Parathyroid adenoma (tissue), 2 donors: ENCODE results near the gene PARD3B.

Source experiments
- H2AFZ ChIP-seq: fragments of 300-600 bp; sonication (generic); one replicate; pipeline ENCODE4 v1.7.0; 2017; ENCODE audit warnings: antibody characterized with exemption, mild to moderate bottlenecking
- H3K27ac ChIP-seq: fragments of 300-600 bp; sonication (generic); one replicate; pipeline ENCODE4 v1.7.0; 2017
- H3K27me3 ChIP-seq: fragments of 300-600 bp; sonication (generic); one replicate; pipeline ENCODE4 v1.7.0; 2017; ENCODE audit warnings: low read length; ENCODE audit not compliant: control insufficient read depth, insufficient read depth
- H3K36me3 ChIP-seq: fragments of 300-600 bp; sonication (generic); one replicate; pipeline ENCODE4 v1.7.0; 2017; ENCODE audit warnings: low read length; ENCODE audit not compliant: control insufficient read depth, insufficient read depth
- H3K4me1 ChIP-seq: fragments of 300-600 bp; sonication (generic); one replicate; pipeline ENCODE4 v1.7.0; 2017; ENCODE audit warnings: control low read depth
- H3K4me2 ChIP-seq: fragments of 300-600 bp; sonication (generic); one replicate; pipeline ENCODE4 v1.7.0; 2017; ENCODE audit warnings: low read length
- H3K4me3 ChIP-seq: fragments of 300-600 bp; sonication (generic); one replicate; pipeline ENCODE4 v1.7.0; 2017; ENCODE audit warnings: low read depth, low read length
- H3K79me2 ChIP-seq: fragments of 300-600 bp; sonication (generic); one replicate; pipeline ENCODE4 v1.7.0; 2017; ENCODE audit warnings: control low read depth
- H3K9ac ChIP-seq: fragments of 300-600 bp; sonication (generic); one replicate; pipeline ENCODE4 v1.7.0; 2017; ENCODE audit warnings: mild to moderate bottlenecking
- H3K9me3 ChIP-seq: fragments of 300-600 bp; sonication (generic); one replicate; pipeline ENCODE4 v1.7.0; 2017; ENCODE audit warnings: low read length; ENCODE audit not compliant: control insufficient read depth
- CTCF ChIP-seq: fragments of 300-600 bp; sonication (generic); IDR thresholded peaks from one replicate; pipeline ENCODE4 v1.7.0; 2017; ENCODE audit warnings: antibody characterized with exemption, mild to moderate bottlenecking
- donor health status: primary hyperparathyroidism.

PARD3B gene

DNA sequence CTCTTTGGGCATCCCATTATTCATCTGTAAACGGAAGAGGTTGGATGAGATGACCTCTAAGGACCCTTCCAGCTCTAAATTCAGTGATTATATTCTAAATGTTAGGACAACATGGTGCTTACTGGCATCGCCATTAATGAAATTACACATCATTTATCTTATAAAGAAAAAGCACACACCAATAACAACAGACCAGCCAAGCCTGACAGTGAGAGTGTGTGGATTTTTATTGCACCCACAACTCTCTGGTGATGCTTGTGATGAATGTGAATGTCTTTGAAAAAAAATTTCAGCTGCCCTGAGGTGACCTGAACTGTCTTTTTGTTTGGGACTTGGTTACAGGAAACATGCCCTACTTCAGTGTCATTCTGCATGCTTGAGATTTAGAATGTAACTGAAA, 623.7 kb downstream of the PARD3B start:
- no peaks in the 10 kb centered on the region for H3K9me3 ChIP-seq
- H3K4me2 ChIP-seq: no peak overlapping the region
- H3K27me3 ChIP-seq: no peaks in the 10 kb centered on the region
- no peaks in the 10 kb centered on the region for H3K79me2 ChIP-seq
- no peaks in the 10 kb centered on the region for H3K4me1 ChIP-seq
- no peak overlapping the region for H3K9ac ChIP-seq
- no peaks in the 10 kb centered on the region for H3K36me3 ChIP-seq
- no peak overlapping the region for H3K4me3 ChIP-seq
- H3K27ac ChIP-seq: no peak overlapping the region
- no peak for TF ChIP-seq CTCF
- no peak overlapping the region for H2AFZ ChIP-seq

GRCh38 chr2:205169464-205169863, 624.2 kb downstream of the PARD3B start:
- no peak overlapping the region for H3K4me2 ChIP-seq
- TF ChIP-seq CTCF: no peak
- H3K9me3 ChIP-seq: no peaks in the 10 kb centered on the region
- H3K27ac ChIP-seq: no peak overlapping the region
- no peak overlapping the region for H2AFZ ChIP-seq
- no peaks in the 10 kb centered on the region for H3K36me3 ChIP-seq
- H3K27me3 ChIP-seq: no peaks in the 10 kb centered on the region
- no peaks in the 10 kb centered on the region for H3K4me1 ChIP-seq
- H3K4me3 ChIP-seq: no peak overlapping the region
- no peak overlapping the region for H3K9ac ChIP-seq
- H3K79me2 ChIP-seq: no peaks in the 10 kb centered on the region

DNA sequence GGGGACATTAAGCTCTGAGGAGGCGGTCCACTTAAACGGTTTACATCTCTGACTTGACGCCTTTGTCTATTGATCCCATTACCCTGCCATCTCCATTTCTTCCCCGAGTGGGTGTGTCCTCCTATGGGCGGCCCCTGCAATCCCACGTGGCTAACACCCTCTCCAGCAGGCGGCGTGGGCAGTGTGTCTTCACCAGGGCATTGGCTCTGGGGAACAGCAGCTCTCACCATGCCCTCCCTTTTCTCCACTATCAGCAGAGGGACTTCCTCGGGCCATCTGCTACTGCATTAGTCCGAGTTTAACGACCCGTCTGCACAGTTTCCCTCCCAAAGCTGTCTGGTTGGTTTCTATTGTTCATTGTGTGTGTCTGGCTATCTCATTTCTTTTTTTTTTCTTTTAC, 625.1 kb downstream of the PARD3B start:
- Histone ChIP-seq H3K9me3 (no peaks in the 10 kb centered on the region), H3K4me3 (no peak overlapping the region), H3K4me2 (no peak overlapping the region), H3K4me1 (no peaks in the 10 kb centered on the region), H3K79me2 (no peaks in the 10 kb centered on the region), H3K9ac (no peak overlapping the region), H2AFZ (no peak overlapping the region), H3K27me3 (no peaks in the 10 kb centered on the region), H3K27ac (no peak overlapping the region), H3K36me3 (no peaks in the 10 kb centered on the region)
- no peak for TF ChIP-seq CTCF

- H3K36me3 ChIP-seq: no peaks in the 10 kb centered on the region
- H3K4me3 ChIP-seq: no peak overlapping the region
- no peak overlapping the region for H3K27ac ChIP-seq
- no peaks in the 10 kb centered on the region for H3K4me1 ChIP-seq
- H3K9ac ChIP-seq: no peak overlapping the region
- no peak overlapping the region for H3K4me2 ChIP-seq
- no peaks in the 10 kb centered on the region for H3K9me3 ChIP-seq
- no peak overlapping the region for H2AFZ ChIP-seq
- no peaks in the 10 kb centered on the region for H3K79me2 ChIP-seq
- H3K27me3 ChIP-seq: no peaks in the 10 kb centered on the region
- no peak for TF ChIP-seq CTCF
Observed at GRCh38 chr2:205171261-205171940, 626.1 kb downstream of the PARD3B start.

DNA sequence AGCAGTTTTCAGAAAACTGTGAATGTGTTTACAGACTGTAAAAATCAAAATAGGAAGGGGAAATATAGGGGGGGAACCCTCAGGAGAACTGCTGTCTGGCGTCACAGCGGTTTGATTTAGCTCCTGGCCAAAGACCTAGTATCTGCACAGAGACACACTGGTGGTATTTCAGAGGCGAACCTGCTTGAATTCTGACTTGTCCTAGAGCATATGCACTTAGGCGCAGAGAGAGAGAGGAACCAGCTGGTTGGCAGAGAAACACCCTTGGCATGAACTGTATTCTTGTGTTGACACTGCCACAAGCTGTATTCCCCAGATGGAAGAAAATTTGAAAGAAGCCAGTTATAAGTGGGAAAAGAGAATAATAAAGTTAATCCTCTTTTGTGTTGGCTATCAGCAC, 630.6 kb downstream of the PARD3B start:
- H3K4me1 ChIP-seq: no peaks in the 10 kb centered on the region
- H3K36me3 ChIP-seq: no peaks in the 10 kb centered on the region
- H3K4me3 ChIP-seq: no peak overlapping the region
- H3K79me2 ChIP-seq: no peaks in the 10 kb centered on the region
- H3K27ac ChIP-seq: no peak overlapping the region
- no peak overlapping the region for H2AFZ ChIP-seq
- no peak for TF ChIP-seq CTCF
- no peak overlapping the region for H3K4me2 ChIP-seq
- no peaks in the 10 kb centered on the region for H3K9me3 ChIP-seq
- H3K27me3 ChIP-seq: no peaks in the 10 kb centered on the region
- H3K9ac ChIP-seq: no peak overlapping the region
